HG02943 (cell line): ENCODE data around the gene BEST1.
"Not testable (repeated sequence)": the region's sequence is repeated elsewhere in the genome, so short reads cannot be mapped to it uniquely, and the experiment has no call there.

Experiments used
- ATAC-seq: cut with Tn5 transposase; IDR thresholded peaks from one replicate; pipeline ENCODE4 v1.9.1; 2021; ENCODE audit warnings: mild to moderate bottlenecking, low read depth, moderate library complexity; ENCODE audit not compliant: unreplicated experiment

The BEST1 gene

DNA sequence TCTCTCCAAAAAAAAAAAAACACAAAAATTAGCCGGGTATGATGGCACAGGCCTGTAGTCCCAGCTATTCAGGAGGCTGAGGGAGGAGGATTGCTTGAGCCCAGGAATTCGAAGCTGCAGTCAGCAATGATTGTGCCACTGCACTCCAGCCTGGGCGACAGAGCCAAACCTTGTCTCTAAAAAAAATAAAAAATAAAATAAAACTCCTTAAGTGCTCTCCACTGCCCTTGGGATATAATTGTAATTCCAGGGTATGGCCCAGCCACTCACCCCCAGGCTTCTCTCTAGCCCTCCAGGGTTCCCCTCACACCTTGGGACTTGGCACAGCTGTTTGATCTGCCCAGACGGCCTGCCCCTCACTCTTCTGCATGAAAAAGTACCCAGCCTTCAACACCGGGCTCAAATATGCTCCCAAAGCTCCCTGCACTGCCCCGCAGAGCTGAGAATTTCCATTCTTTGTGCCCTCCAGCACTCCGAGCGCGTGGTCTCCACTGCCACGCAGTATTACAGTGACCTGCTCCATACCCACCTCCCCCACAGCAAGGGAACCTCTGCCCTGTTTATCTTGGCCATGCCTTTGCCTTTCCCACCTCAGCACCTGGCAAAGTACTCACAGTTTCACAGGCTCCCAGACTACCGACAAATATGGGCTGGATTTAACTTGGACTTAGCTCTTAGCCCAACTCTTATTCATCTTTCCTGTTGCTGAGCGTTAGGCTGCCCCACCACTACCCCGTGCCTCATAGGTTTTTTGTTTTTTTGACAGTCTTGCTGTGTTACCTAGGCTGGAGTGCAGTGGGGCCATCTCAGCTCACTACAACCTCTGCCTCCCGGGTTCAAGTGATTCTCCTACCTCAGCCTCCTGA, 24.8 kb downstream of the BEST1 start:
- no peak for ATAC-seq

DNA sequence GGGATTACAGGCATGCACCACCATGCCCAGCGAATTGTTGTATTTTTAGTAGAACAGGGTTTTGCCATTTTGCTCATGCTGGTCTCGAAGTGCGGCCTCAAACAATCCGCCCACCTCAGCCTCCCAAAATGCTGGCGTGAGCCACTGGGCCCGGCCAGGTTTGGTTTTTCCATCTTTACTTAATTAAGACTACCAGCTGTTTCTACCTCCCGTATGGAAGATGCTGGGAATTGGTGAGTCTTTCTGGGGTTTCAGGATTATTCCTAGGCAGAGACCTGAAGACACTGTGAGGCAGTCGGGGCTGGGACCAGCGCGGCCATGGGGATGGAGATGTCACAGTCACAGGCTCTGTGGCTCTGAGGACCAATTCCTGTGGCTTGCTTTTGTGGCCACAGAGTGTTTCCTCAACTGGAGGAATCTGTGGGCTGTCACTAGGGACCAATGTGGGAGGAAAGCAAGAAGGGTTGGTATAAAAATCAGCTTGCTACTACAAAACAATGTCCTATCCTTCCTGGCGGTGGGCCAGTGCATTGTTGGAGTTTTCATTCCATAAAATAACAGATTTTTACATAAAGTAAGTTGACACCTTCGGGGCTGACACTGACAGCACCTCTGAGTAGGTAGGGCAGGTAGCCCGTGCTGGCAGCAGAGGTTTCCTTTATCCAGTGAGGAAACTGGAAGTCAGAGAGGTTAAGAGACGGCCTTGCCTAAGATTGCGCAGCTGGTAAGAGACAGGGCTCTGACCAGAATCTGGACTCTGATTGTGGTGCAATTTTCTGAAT, 25.7 kb downstream of the BEST1 start:
- no peak for ATAC-seq

DNA sequence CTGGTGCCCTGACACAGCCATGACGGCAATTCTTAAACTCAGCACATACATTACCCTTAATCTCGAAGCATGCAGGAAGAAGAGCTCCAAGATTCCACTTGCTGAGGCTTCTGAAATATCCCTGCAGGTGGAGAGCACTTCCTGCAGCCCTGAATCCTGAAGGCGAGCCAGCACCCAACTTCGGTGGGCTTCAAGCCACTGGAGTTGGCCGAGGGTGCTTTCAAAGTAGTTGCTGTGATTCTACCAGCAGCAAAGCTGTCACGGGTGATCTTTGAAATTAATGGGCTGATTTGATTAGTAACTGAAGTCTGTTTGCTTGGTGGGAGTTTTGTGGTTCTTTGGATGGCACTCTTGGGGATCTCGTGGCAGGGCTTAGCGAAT, 26.3 kb downstream of the BEST1 start:
- ATAC-seq, result no peak

DNA sequence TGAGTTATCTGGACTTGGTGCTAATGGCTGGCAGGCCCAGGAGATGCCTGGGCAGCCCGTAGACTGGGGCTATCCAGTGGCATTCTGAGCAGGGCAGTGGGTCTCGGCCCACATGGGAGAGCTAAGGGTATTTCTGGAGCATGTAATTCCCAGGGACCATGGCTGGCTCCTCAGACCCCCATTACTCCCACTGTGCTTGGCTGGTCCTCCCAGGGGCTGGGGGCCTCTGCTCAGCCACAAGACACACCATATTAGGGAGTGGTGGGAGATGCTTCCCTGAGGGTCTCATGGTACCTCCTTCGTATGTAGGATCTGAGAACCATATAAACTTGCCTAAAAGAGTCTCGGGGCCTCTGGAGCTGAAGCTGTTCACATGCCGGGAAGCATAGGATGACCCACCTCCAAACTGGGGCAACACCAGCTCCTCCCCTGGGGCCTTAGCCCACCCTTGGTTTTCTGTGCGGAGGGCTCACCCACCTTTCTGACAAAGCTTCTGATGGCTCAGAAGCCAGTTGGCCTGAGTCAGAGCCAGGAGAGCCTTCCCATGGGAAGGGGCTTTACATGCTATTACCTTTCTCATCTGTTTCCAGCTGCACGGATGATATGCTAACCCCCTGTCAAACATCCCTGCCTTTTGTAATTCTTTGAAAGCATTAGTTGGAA, 26.8 kb downstream of the BEST1 start:
- no peak for ATAC-seq

DNA sequence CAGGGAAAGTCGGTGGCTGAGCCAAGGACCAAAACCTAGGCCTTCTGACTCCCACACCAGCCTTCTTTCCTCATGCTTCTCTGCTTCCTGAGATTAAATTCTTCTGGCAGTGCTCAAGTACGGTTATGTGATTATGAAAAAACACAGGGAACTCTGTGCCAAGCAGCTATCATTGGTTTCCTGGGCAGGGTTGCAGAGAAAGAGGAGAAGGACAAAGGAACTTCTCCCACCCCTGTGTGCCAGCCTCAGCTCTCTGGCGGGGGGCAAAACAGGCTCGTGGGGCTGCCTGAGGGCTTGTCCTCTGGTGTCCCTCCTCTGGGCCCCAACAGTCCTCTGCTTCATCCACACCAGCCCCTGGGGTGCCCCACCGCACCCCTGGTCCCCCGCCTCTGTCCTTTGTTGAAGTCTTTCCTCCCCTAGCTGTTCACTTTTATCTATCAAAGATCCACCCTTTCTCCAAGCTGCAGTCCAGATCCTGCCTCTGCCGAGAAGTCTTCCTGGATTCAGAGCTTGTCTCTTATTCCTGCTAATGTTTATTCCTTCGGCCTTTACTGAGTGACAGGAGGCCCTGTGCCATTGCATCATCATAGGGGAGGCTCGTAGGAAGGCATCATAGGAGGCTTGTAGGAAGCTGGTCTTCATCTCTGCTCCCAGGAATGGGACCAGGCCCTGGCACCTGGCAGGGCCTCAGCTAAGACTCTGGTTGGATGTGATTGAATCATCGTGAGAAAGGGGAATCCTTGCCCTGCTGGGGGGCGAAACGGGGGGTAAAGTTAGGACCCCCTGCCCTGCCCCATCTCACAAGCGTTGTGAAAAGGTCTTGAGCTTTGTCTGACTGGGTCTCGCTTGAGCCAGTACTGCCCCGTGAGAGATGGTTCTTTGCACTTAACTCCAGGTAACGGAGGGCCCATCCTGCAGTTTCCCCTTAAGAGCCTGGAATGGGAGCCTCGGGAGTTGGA, 28.8 kb downstream of the BEST1 start:
- ATAC-seq, result no peak

DNA sequence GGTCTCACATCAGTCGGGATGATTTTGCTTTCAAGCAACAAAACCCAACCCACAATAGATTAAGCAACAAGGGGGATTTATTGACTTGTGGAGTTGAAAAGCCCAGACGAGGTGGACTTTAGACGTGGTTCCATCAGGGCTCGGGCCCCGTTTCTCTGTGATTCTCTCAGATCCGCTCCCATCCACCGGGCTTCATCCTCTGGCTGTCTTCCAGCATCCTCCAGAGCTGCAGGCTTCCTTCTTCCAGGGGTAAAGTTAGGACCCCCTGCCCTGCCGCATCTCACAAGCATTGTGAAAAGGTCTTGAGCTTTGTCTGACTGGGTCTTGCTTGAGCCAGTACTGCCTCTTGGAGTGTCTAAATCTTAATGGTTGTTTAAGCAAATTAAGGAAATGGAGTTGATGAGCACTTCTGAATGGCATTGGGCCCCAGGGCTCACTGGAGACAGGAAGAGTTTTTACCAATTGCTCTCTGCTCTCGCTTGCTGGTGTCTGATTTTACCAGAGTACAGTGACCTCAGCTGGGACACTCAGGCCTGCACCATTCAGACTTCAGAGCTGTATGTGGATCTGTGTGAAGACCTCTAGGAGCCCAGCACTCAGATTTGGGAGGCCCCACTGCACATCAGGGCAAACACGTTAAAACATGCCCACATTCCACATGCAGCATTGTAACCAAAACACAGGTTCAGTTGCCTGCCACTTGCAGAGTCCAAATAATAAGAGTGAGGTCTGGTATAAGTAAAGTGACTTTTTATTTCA, 30.8 kb downstream of the BEST1 start:
- no peak for ATAC-seq

DNA sequence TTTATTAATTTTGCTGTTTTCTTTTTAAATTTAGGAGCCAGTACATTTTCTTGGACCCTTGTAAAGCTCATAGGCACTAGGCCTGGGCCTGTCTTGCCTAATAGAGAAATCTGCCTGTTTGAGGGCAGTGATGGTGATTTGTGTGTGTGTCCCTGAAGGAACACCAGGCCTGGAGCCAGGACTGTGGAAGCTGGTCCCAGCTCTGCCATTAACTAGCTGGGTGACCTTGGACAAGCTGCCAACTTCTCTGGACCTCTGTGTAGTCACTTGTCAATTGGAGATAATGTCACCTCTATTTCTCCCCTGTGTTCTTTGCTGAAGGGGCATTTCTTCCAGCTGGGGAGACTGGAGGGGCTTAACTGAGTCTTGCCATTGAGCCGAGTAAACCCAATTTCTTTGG, 33.3 kb downstream of the BEST1 start:
- no peak for ATAC-seq

DNA sequence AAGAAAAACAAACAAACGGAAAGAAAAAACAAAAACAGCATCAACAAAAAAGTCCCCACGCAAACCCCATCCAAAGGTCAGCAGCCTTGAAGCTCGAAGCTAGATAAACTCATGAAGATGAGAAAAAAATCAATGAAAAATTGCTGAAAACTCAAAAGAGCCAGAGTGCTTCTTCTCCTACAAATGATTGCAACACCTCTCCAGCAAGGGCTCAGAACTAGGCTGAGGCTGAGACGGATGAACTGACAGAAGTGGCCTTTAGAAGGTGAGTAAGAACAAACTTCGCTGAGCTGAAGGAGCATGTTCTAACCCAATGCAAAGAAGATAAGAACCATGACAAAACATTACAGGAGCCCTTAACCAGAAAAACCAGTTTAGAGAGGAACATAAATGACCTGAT, 35.7 kb downstream of the BEST1 start:
- no peak for ATAC-seq

DNA sequence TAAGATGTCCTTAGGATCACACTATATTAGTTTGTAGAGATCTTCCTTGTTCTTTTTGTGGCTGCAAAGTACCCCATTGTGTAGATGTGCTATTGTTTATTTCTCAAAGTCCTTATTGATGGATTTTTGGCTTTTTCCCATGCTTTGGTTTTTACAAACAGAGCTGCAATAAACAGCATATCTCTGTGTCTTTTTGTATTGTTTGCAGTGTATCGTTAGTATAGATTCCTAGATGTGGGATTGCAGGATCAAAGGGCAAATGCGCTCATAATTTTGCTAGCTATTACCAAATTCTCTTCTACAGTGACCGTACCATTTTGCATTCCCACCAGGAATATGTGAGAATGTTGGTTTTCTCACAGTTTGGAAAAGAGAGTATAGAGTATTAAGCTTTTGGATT, 44.8 kb downstream of the BEST1 start:
- ATAC-seq, result no peak

DNA sequence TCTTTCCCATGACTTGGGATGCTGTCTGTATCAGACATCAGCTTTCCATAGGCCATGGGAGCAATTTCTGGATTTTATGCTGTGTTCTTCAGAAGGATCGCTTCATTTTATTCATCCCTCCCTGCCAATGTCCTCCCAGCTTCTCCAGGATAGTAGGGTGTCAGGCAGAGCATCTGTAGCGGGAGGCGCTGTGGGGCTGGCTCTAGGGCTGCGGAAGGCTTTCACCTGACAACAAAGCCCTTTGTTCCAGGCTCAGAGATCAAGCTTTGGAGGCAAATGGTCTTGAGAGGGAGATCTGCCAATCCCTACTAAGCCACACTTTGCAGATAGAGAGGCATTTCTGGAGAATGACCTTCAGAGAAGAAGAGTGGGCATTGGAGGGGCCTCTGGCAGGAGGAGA, 46.8 kb downstream of the BEST1 start:
- ATAC-seq, result no peak

DNA sequence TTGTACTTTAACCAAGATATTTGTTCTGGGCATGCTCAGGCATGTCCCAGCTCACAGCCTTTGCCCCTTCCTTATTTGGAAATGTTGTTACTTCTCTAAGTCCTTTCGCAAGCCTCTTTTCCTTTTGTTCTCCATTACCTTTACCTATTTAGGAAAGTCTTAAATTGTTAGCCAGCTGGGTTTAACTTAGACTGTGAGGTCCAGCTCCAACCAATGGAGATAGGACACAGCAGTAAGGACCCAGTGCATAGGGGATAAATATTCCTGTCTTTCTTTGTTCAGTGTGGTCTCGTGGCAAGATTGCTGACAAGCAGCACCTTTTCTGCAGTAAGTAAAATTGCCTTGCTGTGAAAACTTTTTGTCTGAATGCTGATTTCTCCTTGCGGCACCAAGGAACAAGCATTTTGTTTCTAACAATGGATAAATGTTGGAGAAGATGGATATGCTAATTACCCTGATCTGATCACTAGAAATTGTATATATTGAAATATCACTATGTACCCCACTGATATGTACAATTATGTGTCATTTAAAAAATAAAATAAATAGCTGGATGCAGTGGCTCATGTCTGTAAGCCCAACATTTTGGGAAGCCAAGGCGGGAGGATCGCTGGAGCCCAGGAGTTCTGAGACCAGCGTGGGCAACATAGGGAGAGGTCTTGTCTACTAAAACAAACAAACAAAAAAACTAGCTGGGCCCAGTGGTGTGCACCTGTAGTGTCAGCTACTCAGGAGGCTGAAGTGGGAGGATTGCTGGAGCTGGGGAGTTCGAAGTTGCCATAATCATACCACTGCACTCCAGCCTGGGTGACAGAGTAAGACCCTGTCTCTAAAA, 49.2 kb downstream of the BEST1 start:
- no peak for ATAC-seq

DNA sequence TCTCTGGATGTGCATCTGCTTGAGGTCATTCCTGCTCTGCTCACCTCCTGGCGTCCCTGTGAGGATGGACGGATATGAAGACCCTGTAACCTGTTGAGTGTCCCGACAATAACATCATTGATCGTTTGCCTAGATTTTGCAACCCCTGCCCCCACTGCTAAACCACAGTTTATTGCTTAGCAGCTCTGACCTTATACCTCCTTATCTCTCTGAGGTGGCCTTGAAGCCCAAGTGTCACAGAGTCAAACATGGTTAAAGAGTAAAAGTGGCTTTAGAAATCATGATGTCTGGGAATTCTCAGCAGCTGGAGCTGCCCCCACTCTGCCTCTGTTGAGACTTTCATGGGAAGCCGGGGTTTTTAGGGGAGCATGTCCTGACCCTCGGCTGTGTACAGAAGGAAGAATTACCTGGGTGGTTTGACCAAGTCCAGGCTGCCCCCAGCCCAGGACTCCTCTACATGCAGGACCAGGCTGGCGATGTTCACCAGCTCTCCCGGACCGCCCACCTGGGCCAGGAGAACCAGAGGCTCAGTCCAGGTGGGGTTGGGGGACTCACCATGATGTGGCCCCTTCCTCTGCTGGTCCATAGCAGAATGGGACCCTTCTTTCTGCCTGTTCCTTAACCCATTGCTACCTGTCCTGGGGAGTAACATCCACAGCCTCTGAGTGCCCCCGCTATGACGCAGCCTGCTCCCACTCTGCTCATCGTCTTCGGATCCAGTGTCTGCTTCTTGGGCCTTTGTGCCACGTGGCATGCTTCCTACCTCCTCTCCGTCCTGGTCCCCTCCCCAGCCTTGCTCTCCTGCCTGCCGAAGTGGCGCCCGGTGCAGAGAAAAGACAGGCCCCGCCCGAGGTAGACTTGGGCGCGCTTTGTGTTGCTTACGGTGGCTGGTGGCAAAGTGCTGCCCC, 50.6 kb downstream of the BEST1 start:
- no peak for ATAC-seq

DNA sequence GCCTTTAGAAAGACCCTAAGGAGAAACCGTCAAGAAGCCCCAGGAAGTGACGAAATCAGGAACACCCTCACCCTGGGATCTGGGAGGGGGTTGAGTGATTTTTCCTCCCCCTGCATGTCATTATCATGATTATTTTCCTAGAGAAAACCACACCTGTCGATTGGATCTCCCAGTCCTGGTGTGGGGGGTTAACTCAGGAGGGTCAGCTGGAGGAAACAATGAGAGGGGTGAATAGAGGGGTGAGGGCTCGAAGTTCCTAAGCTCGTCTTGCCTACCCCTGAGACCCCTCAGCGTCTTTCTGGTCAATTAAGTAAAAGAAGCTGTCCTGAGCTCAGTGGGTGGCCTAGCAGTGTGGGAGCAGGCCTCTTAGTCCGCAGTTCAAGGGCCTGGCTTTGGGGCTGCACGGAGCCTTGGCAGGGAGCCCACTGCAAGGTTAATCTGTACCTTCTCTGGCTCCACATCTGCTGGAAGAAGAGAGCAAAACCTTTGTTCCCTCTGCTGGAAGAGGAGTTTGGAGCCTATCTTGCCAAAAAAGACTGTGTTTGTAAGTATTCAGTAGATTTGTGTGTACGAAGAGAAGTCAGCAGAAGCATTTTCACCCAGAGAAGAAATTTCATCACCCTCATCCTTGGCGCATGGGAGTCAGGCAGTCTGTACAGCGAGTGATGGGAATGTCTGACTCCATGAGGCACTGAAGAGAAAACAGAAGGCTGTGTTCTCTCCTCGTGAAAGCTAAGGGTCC, 51.5 kb downstream of the BEST1 start:
- ATAC-seq, result no peak

DNA sequence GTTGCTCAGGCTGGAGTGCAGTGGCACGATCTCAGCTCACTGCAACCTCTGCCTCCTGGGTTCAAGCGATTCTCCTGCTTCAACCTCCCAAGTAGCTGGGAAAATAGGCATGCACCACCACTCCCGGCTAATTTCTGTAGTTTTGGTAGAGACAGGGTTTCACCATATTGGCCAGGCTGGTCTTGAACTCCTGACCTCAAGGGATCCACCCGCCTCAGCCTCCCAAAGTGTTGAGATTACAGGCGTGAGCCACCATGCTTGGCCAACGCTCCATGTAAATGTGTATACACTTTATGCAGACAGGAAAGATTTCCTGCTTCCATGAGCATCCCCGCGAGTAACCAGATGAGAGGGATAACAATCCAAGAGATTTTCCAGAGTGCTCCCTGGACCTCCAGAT, 52.1 kb downstream of the BEST1 start:
- ATAC-seq, result not testable (repeated sequence)

DNA sequence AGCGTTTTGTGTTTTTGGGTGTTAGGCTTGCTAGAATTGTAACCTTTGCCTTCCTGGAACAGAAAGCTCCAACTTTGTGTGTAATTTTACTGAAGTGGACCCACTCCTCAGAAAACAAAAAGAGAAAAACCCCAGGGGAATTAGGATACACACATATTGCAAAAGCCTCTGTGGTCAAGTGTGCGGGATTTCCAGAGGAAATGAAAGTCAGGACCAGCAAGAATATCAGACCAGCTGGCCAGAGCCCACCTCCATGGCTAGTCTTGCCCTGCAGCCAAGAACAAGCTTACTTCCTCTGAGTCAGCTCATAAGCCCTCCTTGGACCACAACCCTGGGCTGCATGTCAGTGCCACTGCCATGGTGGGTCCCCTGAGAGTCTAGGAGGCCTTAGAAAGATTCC, 54.3 kb downstream of the BEST1 start:
- ATAC-seq, result no peak

DNA sequence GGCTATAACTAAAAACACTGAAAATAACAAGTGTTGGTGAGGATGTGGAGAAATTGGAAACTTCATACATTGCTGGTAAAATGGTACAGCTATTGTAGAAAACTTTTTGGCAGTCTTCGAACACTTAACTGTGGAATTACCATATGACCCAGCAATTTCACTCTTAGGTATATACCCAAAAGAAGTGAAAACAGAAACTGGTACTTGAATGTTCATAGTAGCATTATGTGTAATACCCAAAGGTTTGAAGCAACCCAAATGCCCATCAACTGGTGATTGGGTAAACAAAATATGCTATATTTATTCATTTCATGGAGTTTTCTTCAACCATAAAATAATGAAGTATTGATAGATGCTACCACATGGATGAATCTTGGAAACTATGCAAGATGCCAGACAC, 58.0 kb downstream of the BEST1 start:
- no peak for ATAC-seq

DNA sequence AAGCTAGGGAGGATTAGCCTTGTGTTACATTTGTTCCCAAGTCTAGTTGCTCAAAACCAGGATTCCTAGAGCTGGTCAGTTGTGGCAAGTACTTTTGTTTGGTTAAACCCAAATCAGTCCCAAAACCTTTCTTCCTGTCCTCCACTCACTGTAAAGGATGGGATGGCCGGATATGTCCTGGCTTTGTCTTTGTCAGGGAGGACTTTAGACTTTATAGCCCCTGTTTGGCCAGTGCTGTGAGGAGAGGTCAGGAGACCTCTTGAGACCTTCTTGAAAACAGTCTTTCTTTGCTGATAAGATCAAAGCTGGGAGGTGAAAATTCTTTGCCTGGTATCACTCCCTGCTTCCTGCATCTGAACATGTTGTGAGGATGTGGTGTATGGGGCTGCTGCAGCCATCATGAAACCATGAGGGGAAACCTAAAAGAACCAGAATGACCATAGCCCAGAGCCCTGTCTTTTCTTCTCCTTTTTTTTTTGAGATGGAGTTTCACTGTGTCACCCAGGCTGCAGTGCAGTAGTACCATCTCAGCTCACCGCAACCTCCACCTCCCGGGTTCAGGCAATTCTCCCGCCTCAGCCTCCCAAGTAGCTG, 60.9 kb downstream of the BEST1 start:
- no peak for ATAC-seq
